Neural crest cell (in vitro differentiated cells): ENCODE results near the gene EPHA6. TPM values are rescaled to one million over a fixed set of nuclear protein-coding genes. Genes with fewer than 3 reads are reported as not detected.
A peak's percentile ranks its signal among the peaks of the same experiment; 100 is the strongest.
"Not testable (repeated sequence)": the region's sequence is repeated elsewhere in the genome, so short reads cannot be mapped to it uniquely, and the experiment has no call there.

ENCODE experiments used
- DNase-seq: peaks from one replicate; pipeline ENCODE4 v3.0.0; 2021; ENCODE audit warnings: low read depth, mixed read lengths, low spot score
- H3K27ac Mint-ChIP-seq: one replicate; pipeline ENCODE4 v1.8.0; 2021; ENCODE audit warnings: mild to moderate bottlenecking, mixed read lengths; ENCODE audit not compliant: unreplicated experiment
- H3K27me3 Mint-ChIP-seq: 2 replicates; pipeline ENCODE4 v1.8.0; 2021; ENCODE audit warnings: low read depth, mild to moderate bottlenecking, mixed read lengths
- H3K36me3 Mint-ChIP-seq: 2 replicates; pipeline ENCODE4 v1.8.0; 2021; ENCODE audit warnings: low read depth, mild to moderate bottlenecking, mixed read lengths
- H3K4me1 Mint-ChIP-seq: 2 replicates; pipeline ENCODE4 v1.8.0; 2021; ENCODE audit warnings: mixed read lengths
- H3K4me3 Mint-ChIP-seq: one replicate; pipeline ENCODE4 v1.8.0; 2021; ENCODE audit warnings: mild to moderate bottlenecking, mixed read lengths
- H3K9me3 Mint-ChIP-seq: 2 replicates; pipeline ENCODE4 v1.8.0; 2021; ENCODE audit warnings: mixed read lengths
- total RNA-seq: library from RNA; stranded (reverse); gene quantifications from 2 replicates; pipeline ENCODE4 v1.2.1, GENCODE V29; 2021
- TF ChIP-seq, protein P1 (sequence below): fragments of 200-600 bp; sonication (generic); conservative IDR thresholded peaks from 2 replicates; pipeline ENCODE4 v1.5.0; 2021; ENCODE audit warnings: antibody characterized with exemption, mild to moderate bottlenecking

Gene EPHA6
- total RNA-seq, 1 donor from 2014 or later: 0.96 TPM

DNA sequence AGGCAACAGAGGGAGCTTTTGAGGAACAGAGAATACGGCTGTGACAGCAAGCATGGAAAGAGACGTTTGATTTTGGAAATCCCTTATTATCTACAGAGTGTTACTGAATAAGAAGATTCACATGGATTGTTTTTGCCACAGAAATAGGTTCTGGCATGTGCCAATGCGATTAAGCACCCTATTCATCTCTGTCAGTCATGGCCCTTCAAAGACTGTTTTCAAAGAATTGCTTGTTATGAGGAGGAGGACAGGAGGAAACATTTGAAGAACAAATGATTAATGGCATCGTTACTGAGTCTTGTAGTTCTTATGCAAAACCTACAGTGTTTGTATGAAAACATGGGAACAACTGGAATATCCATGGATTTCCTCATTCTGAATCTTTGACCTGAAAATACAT, 86.2 kb downstream of the EPHA6 start:
- no peak for DNase-seq
- Mint-ChIP-seq H3K36me3 (no peaks in the 10 kb centered on the region), H3K4me1 (peaks cover 6% of the 10 kb centered on the region), H3K4me3 (no peak overlapping the region), H3K27me3 (no peaks in the 10 kb centered on the region), H3K27ac (no peak overlapping the region), H3K9me3 (no peaks in the 10 kb centered on the region)
- TF ChIP-seq, protein P1, sequence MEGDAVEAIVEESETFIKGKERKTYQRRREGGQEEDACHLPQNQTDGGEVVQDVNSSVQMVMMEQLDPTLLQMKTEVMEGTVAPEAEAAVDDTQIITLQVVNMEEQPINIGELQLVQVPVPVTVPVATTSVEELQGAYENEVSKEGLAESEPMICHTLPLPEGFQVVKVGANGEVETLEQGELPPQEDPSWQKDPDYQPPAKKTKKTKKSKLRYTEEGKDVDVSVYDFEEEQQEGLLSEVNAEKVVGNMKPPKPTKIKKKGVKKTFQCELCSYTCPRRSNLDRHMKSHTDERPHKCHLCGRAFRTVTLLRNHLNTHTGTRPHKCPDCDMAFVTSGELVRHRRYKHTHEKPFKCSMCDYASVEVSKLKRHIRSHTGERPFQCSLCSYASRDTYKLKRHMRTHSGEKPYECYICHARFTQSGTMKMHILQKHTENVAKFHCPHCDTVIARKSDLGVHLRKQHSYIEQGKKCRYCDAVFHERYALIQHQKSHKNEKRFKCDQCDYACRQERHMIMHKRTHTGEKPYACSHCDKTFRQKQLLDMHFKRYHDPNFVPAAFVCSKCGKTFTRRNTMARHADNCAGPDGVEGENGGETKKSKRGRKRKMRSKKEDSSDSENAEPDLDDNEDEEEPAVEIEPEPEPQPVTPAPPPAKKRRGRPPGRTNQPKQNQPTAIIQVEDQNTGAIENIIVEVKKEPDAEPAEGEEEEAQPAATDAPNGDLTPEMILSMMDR: no peak

DNA sequence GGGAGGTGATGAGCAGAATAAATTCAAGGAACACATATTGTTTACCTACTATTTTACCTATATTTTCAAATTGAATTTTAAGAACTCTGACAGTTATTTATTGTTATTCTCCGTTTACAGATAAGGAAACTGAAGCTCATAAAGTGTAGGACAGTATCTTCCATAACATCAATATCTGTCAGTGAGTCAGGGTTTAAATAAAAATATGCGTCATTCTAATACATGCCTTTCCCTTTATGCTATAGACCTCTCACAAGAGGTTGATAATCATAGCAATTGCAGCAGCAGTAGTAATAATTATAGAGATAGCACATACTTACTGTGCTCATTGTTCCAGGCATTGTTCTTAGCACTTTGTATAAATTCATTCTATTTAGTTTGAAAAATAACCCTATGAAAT, 101.1 kb downstream of the EPHA6 start:
- Mint-ChIP-seq H3K36me3 (no peaks in the 10 kb centered on the region), H3K9me3 (no peaks in the 10 kb centered on the region), H3K4me1 (no peaks in the 10 kb centered on the region), H3K4me3 (no peak overlapping the region), H3K27ac (no peak overlapping the region), H3K27me3 (no peaks in the 10 kb centered on the region)
- TF ChIP-seq, protein P1: no peak
- DNase-seq: no peak

DNA sequence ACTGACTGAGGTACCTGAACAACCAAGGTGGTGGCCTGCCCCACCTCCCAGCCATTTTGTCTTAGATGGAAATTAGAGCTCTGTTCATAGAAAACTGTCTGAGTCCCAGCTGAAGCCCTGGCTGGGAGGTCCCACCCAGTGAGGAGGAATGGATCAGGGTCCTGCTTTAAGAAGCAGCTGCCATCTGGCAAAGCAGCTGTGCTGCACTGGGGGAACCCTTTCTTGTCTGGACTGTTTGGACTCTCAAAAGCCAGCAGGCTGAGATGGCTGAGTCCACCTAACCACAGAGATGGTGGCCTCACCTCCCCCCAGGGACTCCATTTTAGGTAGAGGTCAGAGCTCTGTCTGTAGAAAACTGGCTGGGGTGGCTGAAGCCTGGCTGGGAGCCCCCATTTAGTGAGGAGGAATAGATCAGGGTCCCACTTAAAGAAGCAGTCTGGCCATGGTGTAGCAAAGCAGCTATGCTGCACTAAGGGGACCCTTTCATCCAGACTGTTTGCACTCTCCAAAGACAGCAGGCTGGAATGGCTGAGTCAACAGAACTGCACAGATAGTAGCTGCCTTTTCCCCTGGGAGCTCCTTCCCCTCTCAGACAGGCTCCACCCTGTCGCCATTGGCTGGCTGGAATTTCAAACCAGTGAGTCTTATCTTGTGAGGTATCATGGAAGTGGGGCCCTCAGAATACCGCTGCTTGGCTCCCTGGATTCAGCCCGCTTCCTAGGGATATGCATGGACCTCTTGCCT, 116.9 kb downstream of the EPHA6 start:
- no peaks in the 10 kb centered on the region for H3K27me3 Mint-ChIP-seq
- peaks cover 15% of the 10 kb centered on the region for H3K36me3 Mint-ChIP-seq
- TF ChIP-seq, protein P1: no peak
- H3K27ac Mint-ChIP-seq: no peak overlapping the region
- no peak overlapping the region for H3K4me3 Mint-ChIP-seq
- H3K4me1 Mint-ChIP-seq: no peaks in the 10 kb centered on the region
- H3K9me3 Mint-ChIP-seq: peaks cover 19% of the 10 kb centered on the region
- DNase-seq: no peak

- H3K36me3 Mint-ChIP-seq, H3K9me3 Mint-ChIP-seq, H3K27me3 Mint-ChIP-seq, H3K4me1 Mint-ChIP-seq, DNase-seq, H3K4me3 Mint-ChIP-seq: not testable (repeated sequence)
- H3K27ac Mint-ChIP-seq: peak overlapping the region; percentile 19
Measured at GRCh38 chr3:96942131-96942530, 127.7 kb downstream of the EPHA6 start.

- Mint-ChIP-seq H3K9me3 (no peaks in the 10 kb centered on the region), H3K4me3 (no peak overlapping the region), H3K36me3 (no peaks in the 10 kb centered on the region), H3K4me1 (no peaks in the 10 kb centered on the region), H3K27me3 (no peaks in the 10 kb centered on the region), H3K27ac (no peak overlapping the region)
- TF ChIP-seq, protein P1: no peak
- DNase-seq: no peak
Measured at GRCh38 chr3:96958856-96959255, 144.5 kb downstream of the EPHA6 start.

DNA sequence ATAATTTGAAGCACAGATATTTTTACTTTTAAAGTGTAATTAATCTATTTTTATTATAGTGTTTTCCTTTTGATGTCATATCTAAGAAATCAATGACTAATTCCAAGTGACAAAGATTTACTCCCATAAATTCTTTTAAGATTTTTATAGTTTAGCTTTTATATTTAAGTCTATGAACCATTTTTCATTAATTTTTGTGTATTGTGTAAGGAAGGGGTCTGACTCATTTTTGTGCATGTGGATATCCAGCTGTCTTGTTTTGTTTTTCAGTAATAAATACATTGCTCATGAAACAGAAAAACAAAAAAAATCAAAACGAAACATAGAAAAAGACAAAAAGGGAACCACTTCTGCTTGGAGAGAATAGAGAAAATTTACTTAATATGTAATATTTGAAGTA, 145.1 kb downstream of the EPHA6 start:
- Mint-ChIP-seq H3K36me3 (no peaks in the 10 kb centered on the region), H3K9me3 (no peaks in the 10 kb centered on the region), H3K27ac (no peak overlapping the region), H3K4me1 (no peaks in the 10 kb centered on the region), H3K4me3 (no peak overlapping the region), H3K27me3 (no peaks in the 10 kb centered on the region)
- no peak for DNase-seq
- TF ChIP-seq, protein P1: no peak
